OCI-LY3 (cell line): ENCODE results near the gene DOCK7.
"Not testable (repeated sequence)": the region's sequence is repeated elsewhere in the genome, so short reads cannot be mapped to it uniquely, and the experiment has no call there.

ENCODE experiments used
- H2AFZ ChIP-seq: fragments of 200-600, 300-600 bp; shearing (Covaris generic); 2 replicates; pipeline ENCODE4 v1.6.0; 2014; ENCODE audit warnings: antibody characterized with exemption, low read depth, low read length
- H3K27ac ChIP-seq: fragments of 200-600, 300-600 bp; sonication (generic); 2 replicates; pipeline ENCODE4 v1.5.1; 2014; ENCODE audit warnings: mild to moderate bottlenecking, low read length, moderate library complexity, mixed read lengths
- H3K27me3 ChIP-seq: fragments of 200-600, 300-600 bp; sonication (generic); 2 replicates; pipeline ENCODE4 v1.6.1; 2014; ENCODE audit warnings: low read depth, low read length, mixed read lengths
- H3K36me3 ChIP-seq: fragments of 200-600, 300-600 bp; sonication (generic); replicated peaks from 2 replicates; pipeline ENCODE3; 2014; ENCODE audit warnings: low read depth, low read length, mixed read lengths
- H3K4me1 ChIP-seq: fragments of 300-600, 200-600 bp; sonication (generic); 2 replicates; pipeline ENCODE4 v1.6.1; 2014; ENCODE audit warnings: low read length, mixed read lengths
- H3K4me2 ChIP-seq: fragments of 200-600, 300-600 bp; sonication (generic); 2 replicates; pipeline ENCODE4 v1.6.1; 2014; ENCODE audit warnings: low read length, mixed read lengths
- H3K4me3 ChIP-seq: fragments of 300-600, 200-600 bp; sonication (generic); 2 replicates; pipeline ENCODE4 v1.5.1; 2014; ENCODE audit warnings: antibody characterized with exemption, mild to moderate bottlenecking, low read length, moderate library complexity
- H3K79me2 ChIP-seq: fragments of 300-600, 200-600 bp; shearing (Covaris generic); 2 replicates; pipeline ENCODE4 v1.6.1; 2014; ENCODE audit warnings: mild to moderate bottlenecking, low read length, mixed read lengths
- H3K9ac ChIP-seq: fragments of 300-600, 200-600 bp; shearing (Covaris generic); 2 replicates; pipeline ENCODE4 v1.6.0; 2014; ENCODE audit warnings: mild to moderate bottlenecking, low read length, moderate library complexity
- H3K9me3 ChIP-seq: fragments of 200-600, 300-600 bp; shearing (Covaris generic); 2 replicates; pipeline ENCODE4 v1.6.1; 2014; ENCODE audit warnings: low read length, mixed read lengths; ENCODE audit not compliant: insufficient read depth
- H4K20me1 ChIP-seq: fragments of 200-600, 300-600 bp; sonication (generic); 2 replicates; pipeline ENCODE4 v1.6.1; 2016; ENCODE audit warnings: low read length, mixed read lengths; ENCODE audit not compliant: insufficient read depth
- EZH2phosphoT487 ChIP-seq: fragments of 200-600 bp; shearing (Covaris generic); IDR thresholded peaks from 2 replicates; pipeline ENCODE4 v1.6.1; 2018; ENCODE audit warnings: antibody characterized with exemption, mixed run types, low read depth
- TF ChIP-seq, protein P1 (sequence below): fragments of 200-600, 300-600 bp; sonication (generic); IDR thresholded peaks from 2 replicates; pipeline ENCODE4 v1.5.1; 2014; ENCODE audit warnings: antibody characterized with exemption, low read length, low read depth

DOCK7 gene

DNA sequence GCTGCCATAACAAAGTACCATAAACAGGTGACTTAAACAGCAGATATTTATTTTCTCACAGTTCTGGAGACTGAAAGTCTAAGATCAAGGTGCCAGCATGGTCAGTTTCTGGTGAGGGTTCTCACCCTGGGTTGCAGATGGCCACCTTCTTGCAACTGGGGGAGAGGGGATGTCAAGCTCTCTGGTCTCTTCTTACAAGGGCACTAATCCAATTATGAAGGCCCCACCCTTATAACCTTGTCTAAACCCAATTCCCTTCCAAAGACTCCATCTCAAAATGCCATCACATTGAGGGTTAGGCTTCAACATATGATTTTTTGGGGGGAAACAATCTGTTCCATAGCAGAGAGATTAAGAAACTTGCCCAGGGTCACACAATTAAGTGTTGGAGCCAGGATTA lies 115.7 kb downstream of the DOCK7 start:
- H3K4me1 ChIP-seq: no peaks in the 10 kb centered on the region
- H3K4me3 ChIP-seq: no peak overlapping the region
- H3K36me3 ChIP-seq: no peaks in the 10 kb centered on the region
- H3K4me2 ChIP-seq: no peak overlapping the region
- TF ChIP-seq EZH2phosphoT487: no peak
- TF ChIP-seq, protein P1, sequence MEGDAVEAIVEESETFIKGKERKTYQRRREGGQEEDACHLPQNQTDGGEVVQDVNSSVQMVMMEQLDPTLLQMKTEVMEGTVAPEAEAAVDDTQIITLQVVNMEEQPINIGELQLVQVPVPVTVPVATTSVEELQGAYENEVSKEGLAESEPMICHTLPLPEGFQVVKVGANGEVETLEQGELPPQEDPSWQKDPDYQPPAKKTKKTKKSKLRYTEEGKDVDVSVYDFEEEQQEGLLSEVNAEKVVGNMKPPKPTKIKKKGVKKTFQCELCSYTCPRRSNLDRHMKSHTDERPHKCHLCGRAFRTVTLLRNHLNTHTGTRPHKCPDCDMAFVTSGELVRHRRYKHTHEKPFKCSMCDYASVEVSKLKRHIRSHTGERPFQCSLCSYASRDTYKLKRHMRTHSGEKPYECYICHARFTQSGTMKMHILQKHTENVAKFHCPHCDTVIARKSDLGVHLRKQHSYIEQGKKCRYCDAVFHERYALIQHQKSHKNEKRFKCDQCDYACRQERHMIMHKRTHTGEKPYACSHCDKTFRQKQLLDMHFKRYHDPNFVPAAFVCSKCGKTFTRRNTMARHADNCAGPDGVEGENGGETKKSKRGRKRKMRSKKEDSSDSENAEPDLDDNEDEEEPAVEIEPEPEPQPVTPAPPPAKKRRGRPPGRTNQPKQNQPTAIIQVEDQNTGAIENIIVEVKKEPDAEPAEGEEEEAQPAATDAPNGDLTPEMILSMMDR: no peak
- no peaks in the 10 kb centered on the region for H3K27me3 ChIP-seq
- no peak overlapping the region for H2AFZ ChIP-seq
- H3K79me2 ChIP-seq: no peaks in the 10 kb centered on the region
- H3K9me3 ChIP-seq: no peaks in the 10 kb centered on the region
- H3K27ac ChIP-seq: no peak overlapping the region
- H3K9ac ChIP-seq: no peak overlapping the region
- H4K20me1 ChIP-seq: no peaks in the 10 kb centered on the region

- not testable (repeated sequence) for H3K4me2 ChIP-seq, H4K20me1 ChIP-seq, H3K9ac ChIP-seq, H3K9me3 ChIP-seq, H3K79me2 ChIP-seq, H3K27ac ChIP-seq, H3K27me3 ChIP-seq, H3K4me3 ChIP-seq, H3K4me1 ChIP-seq, H2AFZ ChIP-seq, H3K36me3 ChIP-seq
These were observed 116.7 kb downstream of the DOCK7 start for GRCh38 chr1:62571517-62571916.

GRCh38 chr1:62567926-62568325 lies 120.3 kb downstream of the DOCK7 start:
- not testable (repeated sequence) for H3K4me3 ChIP-seq, H3K9ac ChIP-seq, H3K4me2 ChIP-seq, H3K9me3 ChIP-seq, H2AFZ ChIP-seq, H3K4me1 ChIP-seq, H3K79me2 ChIP-seq, H3K27me3 ChIP-seq, H3K27ac ChIP-seq, H4K20me1 ChIP-seq, H3K36me3 ChIP-seq

- H3K27me3 ChIP-seq, H3K27ac ChIP-seq, H3K9ac ChIP-seq, H2AFZ ChIP-seq, H4K20me1 ChIP-seq, H3K9me3 ChIP-seq, H3K4me3 ChIP-seq, H3K79me2 ChIP-seq, H3K36me3 ChIP-seq, H3K4me2 ChIP-seq, H3K4me1 ChIP-seq: not testable (repeated sequence)
These were observed 121.0 kb downstream of the DOCK7 start for GRCh38 chr1:62567182-62567581.

DNA sequence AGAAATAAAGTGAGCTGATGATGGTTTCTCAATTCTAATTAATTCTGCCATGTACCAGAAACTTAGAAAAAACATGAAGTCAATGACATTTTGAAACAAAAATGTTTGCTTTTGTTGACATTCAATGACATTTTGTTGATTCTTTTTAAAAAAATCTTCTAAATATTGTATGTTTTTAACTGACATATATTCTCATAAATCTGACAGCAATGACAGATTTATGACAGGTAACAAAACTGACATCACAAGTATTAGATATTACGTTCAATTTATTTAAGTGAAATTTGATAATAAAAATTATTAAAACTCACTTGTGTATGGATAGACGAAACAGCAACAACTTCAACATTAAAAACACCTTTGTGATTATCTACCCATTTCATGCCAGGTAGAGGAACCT lies 126.9 kb downstream of the DOCK7 start:
- no peaks in the 10 kb centered on the region for H3K36me3 ChIP-seq
- no peaks in the 10 kb centered on the region for H3K4me1 ChIP-seq
- H3K79me2 ChIP-seq: no peaks in the 10 kb centered on the region
- no peak overlapping the region for H3K27ac ChIP-seq
- no peak overlapping the region for H3K4me2 ChIP-seq
- H3K9ac ChIP-seq: no peak overlapping the region
- no peak overlapping the region for H3K4me3 ChIP-seq
- no peak overlapping the region for H2AFZ ChIP-seq
- H3K27me3 ChIP-seq: no peaks in the 10 kb centered on the region
- TF ChIP-seq EZH2phosphoT487: no peak
- TF ChIP-seq, protein P1: no peak
- H3K9me3 ChIP-seq: no peaks in the 10 kb centered on the region
- H4K20me1 ChIP-seq: no peaks in the 10 kb centered on the region

DNA sequence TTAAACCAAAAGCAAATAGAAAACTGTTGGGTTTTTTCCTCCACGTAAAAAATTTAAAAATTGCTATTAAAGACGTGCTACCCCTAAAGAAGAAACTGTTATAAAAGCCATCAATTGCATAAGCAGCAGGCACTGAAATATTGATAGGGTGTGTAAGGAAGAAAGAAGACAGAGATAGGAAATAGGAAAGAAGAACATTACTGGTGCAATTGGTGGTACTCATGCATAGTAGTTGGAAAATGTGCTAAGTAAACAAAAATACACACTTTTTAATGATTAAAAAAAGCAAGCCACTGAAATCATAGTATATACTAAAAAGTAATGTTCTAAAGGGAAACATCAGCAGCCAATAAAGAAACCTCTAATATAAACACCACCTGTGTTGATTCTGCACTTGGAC lies 143.6 kb downstream of the DOCK7 start:
- Histone ChIP-seq H3K4me3 (no peak overlapping the region), H2AFZ (no peak overlapping the region)

More for the DNA sequence above, 143.6 kb downstream of the DOCK7 start:
- Histone ChIP-seq H3K4me2 (no peak overlapping the region), H3K27ac (no peak overlapping the region), H3K36me3 (no peaks in the 10 kb centered on the region), H4K20me1 (no peaks in the 10 kb centered on the region), H3K4me1 (no peaks in the 10 kb centered on the region), H3K79me2 (no peaks in the 10 kb centered on the region), H3K9me3 (no peaks in the 10 kb centered on the region), H3K9ac (no peak overlapping the region), H3K27me3 (no peaks in the 10 kb centered on the region)
- no peak for TF ChIP-seq EZH2phosphoT487
- TF ChIP-seq, protein P1: no peak
